HepG2 (cell line): ENCODE results near the gene SHISA9. TPM values are rescaled to one million over a fixed set of nuclear protein-coding genes. Genes with fewer than 3 reads are reported as not detected.

ENCODE experiments used
- ATAC-seq: fragments of 200-7000 bp; cut with Tn5 transposase; 3 replicates; pipeline ENCODE4 v1.9.1; 2020; ENCODE audit warnings: mild to moderate bottlenecking, moderate library complexity
- BruUV-seq: library from RNA; stranded (reverse); fragments of 400-500 nt; replicated peaks from 2 replicates; lab custom pipeline; 2021; lab: Mats Ljungman, UMichigan
- CTCF ChIA-PET: fragments of 300-600 bp; formaldehyde crosslinking; extraction: SDS; loops from one replicate; lab custom pipeline; 2021; ENCODE audit warnings: low total read pairs, inconsistent platforms, low intra/inter-chr PET ratio; lab: Yijun Ruan, JAX
- POLR2A ChIA-PET: fragments of 350-600 bp; sonication (Branson Sonifier 250); formaldehyde crosslinking; loops from one replicate; lab custom pipeline; 2020; ENCODE audit warnings: antibody characterized with exemption, inconsistent platforms; lab: Yijun Ruan, JAX
- DNase-seq: peaks from one replicate; pipeline ENCODE4 v3.0.0-alpha.2; 2015; ENCODE audit warnings: low spot score
- FAIRE-seq: peaks from 3 replicates; lab custom pipeline; 2011; peaks lifted over from hg19 to GRCh38; lab: Jason Lieb, UNC
- H2AFZ ChIP-seq: one replicate; pipeline ENCODE4 v1.6.1; 2011; ENCODE audit warnings: low read length, inconsistent platforms
- H3K27ac ChIP-seq: fragments of 300-600 bp; 3 replicates; pipeline ENCODE4 v1.8.0; 2011; ENCODE audit warnings: mixed run types, mild to moderate bottlenecking, mixed read lengths, low read length, inconsistent platforms; ENCODE audit not compliant: insufficient read depth; ENCODE audit errors: extremely low read length
- H3K27me3 ChIP-seq, 2 experiments: fragments of 200-600 bp in 1 of 2; 2 replicates in 1 of 2; 3 replicates in 1 of 2; pipeline versions ENCODE4 v1.6.0 to v1.8.0; 2011; ENCODE audit warnings: low read length in 2 of 2, mild to moderate bottlenecking in 2 of 2, moderate library complexity in 2 of 2, inconsistent platforms in 1 of 2; ENCODE audit not compliant: insufficient read depth in 2 of 2, control insufficient read depth in 1 of 2
- H3K36me3 ChIP-seq, 2 experiments: fragments of 200-600 bp in 1 of 2; replicated peaks in 1 of 2; 2 replicates in 1 of 2; 3 replicates in 1 of 2; pipeline versions ENCODE4 v1.5.1 to v1.8.0; 2011; ENCODE audit warnings: low read length in 2 of 2, inconsistent platforms in 1 of 2; ENCODE audit not compliant: insufficient read depth in 2 of 2, control insufficient read depth in 1 of 2
- H3K4me1 ChIP-seq: 2 replicates; pipeline ENCODE4 v1.5.1; 2012; ENCODE audit warnings: low read length, inconsistent platforms; ENCODE audit not compliant: insufficient read depth
- H3K4me2 ChIP-seq: 2 replicates; pipeline ENCODE4 v1.6.0; 2011; ENCODE audit warnings: low read depth, low read length, inconsistent platforms
- H3K4me3 ChIP-seq, 3 experiments: fragments of 200-600 bp in 1 of 3; sonication (generic), shearing (Covaris generic) in 1 of 3; replicated peaks in 1 of 3; 2 replicates each; pipeline ENCODE4 v1.5.1; 2011 to 2016; ENCODE audit warnings: low read length in 3 of 3, inconsistent platforms in 2 of 3, low read depth in 2 of 3, mild to moderate bottlenecking in 2 of 3, control low read depth in 1 of 3, mixed read lengths in 1 of 3; ENCODE audit not compliant: insufficient read depth in 1 of 3
- H3K79me2 ChIP-seq: one replicate; pipeline ENCODE4 v1.6.1; 2011; ENCODE audit warnings: low read length, inconsistent platforms; ENCODE audit not compliant: insufficient read depth
- H3K9ac ChIP-seq: 2 replicates; pipeline ENCODE4 v1.6.0; 2011; ENCODE audit warnings: mild to moderate bottlenecking, low read depth, low read length, inconsistent platforms; ENCODE audit not compliant: insufficient read depth
- H3K9me3 ChIP-seq: 2 replicates; pipeline ENCODE4 v1.5.1; 2012; ENCODE audit warnings: mild to moderate bottlenecking, low read length
- H4K20me1 ChIP-seq: 2 replicates; pipeline ENCODE4 v1.6.0; 2011; ENCODE audit warnings: inconsistent platforms, mild to moderate bottlenecking, low read length, moderate library complexity; ENCODE audit not compliant: insufficient read depth
- ASH2L ChIP-seq: fragments of 300-600, 200-600 bp; sonication (generic); IDR thresholded peaks from 2 replicates; pipeline ENCODE4 v1.7.0; 2017; ENCODE audit warnings: low read depth, mild to moderate bottlenecking, moderate library complexity, mixed read lengths, low read length; ENCODE audit not compliant: insufficient read length
- CREB1 ChIP-seq, 2 experiments: fragments of 450-650 bp in 1 of 2; IDR thresholded peaks; 2 replicates each; pipeline ENCODE4 v1.6.1; 2016 to 2017; ENCODE audit warnings: control low read depth in 1 of 2, mild to moderate bottlenecking in 1 of 2, missing compliant biosample characterization in 1 of 2, missing genetic modification characterization in 1 of 2
- GLMP ChIP-seq: sonication (generic); formaldehyde crosslinking; IDR thresholded peaks from 2 replicates; pipeline ENCODE4 v1.9.0; 2021; ENCODE audit warnings: missing genetic modification reagents, mild to moderate bottlenecking, borderline replicate concordance
- HIVEP1 ChIP-seq: sonication (generic); formaldehyde crosslinking; IDR thresholded peaks from 2 replicates; pipeline ENCODE4 v1.4.0; 2020; ENCODE audit warnings: mild to moderate bottlenecking, missing genetic modification reagents
- JUN ChIP-seq: sonication (generic); formaldehyde crosslinking; IDR thresholded peaks from 2 replicates; pipeline ENCODE4 v1.4.0; 2020; ENCODE audit warnings: mild to moderate bottlenecking, missing genetic modification reagents
- KLF16 ChIP-seq, 2 experiments: sonication (generic) in 1 of 2; formaldehyde crosslinking in 1 of 2; IDR thresholded peaks; 2 replicates each; pipeline versions ENCODE4 v1.6.1 to v1.8.0; 2016 to 2023; ENCODE audit warnings: missing genetic modification reagents in 2 of 2, missing compliant biosample characterization in 1 of 2
- KLF6 ChIP-seq: IDR thresholded peaks from 2 replicates; pipeline ENCODE4 v1.8.0; 2016; ENCODE audit warnings: missing biosample characterization, missing genetic modification reagents
- KMT2A ChIP-seq: sonication (generic); formaldehyde crosslinking; IDR thresholded peaks from 2 replicates; pipeline ENCODE4 v1.4.0; 2020; ENCODE audit warnings: missing genetic modification reagents
- NFYC ChIP-seq: IDR thresholded peaks from 2 replicates; pipeline ENCODE4 v1.6.1; 2016; ENCODE audit warnings: missing genetic modification reagents, missing compliant biosample characterization
- TEF ChIP-seq: sonication (generic); formaldehyde crosslinking; IDR thresholded peaks from 2 replicates; pipeline ENCODE4 v1.5.0; 2020; ENCODE audit warnings: missing genetic modification reagents
- ZNF274 ChIP-seq: sonication (generic); formaldehyde crosslinking; IDR thresholded peaks from 2 replicates; pipeline ENCODE4 v1.5.1; 2020; ENCODE audit warnings: mild to moderate bottlenecking, missing genetic modification reagents
- ZNF609 ChIP-seq: sonication (generic); formaldehyde crosslinking; IDR thresholded peaks from 2 replicates; pipeline ENCODE4 v1.4.0; 2020; ENCODE audit warnings: mild to moderate bottlenecking, missing genetic modification reagents, borderline replicate concordance
- ZNF839 ChIP-seq: sonication (generic); formaldehyde crosslinking; IDR thresholded peaks from 2 replicates; pipeline ENCODE4 v1.4.0; 2020; ENCODE audit warnings: missing genetic modification reagents, mild to moderate bottlenecking, borderline replicate concordance
- ZSCAN30 ChIP-seq: sonication (generic); formaldehyde crosslinking; IDR thresholded peaks from 2 replicates; pipeline ENCODE4 v1.5.0; 2020; ENCODE audit warnings: mild to moderate bottlenecking, missing genetic modification reagents
- WGBS: methylation state at CpG from one replicate; pipeline ENCODE4 v1.1.6; 2017; ENCODE audit warnings: low lambda C conversion rate; 5-methylcytosine and 5-hydroxymethylcytosine counted together
- in situ Hi-C: cut with HindIII; loops from 2 replicates; pipeline ENCODE4 v1.10.0; 2017; ENCODE audit warnings: low pct_unique_long_range_greater_than_20kb; ENCODE audit not compliant: extremely low pct_ligation_motif_present
- intact Hi-C: fragments of 100-400 bp; cut with micrococcal nuclease; formaldehyde crosslinking; loops from one replicate; pipeline ENCODE4 v1.10.0; 2022; ENCODE audit not compliant: unreplicated experiment
- polyA plus RNA-seq, 8 experiments: library from polyadenylated mRNA; depleted of rRNA in 3 of 8; stranded (reverse) in 7 of 8; unstranded in 1 of 8; fragments of >200 nt; fragmentation: Illumina TruSeq in 4 of 8; extraction: Trizol in 4 of 8; gene quantifications; 2 replicates each; pipeline versions ENCODE4 v1.2.1 to v1.2.3, GENCODE V29; 2011 to 2016; ENCODE audit warnings: low read depth in 4 of 8, missing spikeins in 1 of 8, mixed read lengths in 1 of 8; ENCODE audit not compliant: insufficient read depth in 1 of 8
- total RNA-seq, 5 experiments: library from RNA; depleted of rRNA; stranded (reverse); fragments of >200 nt; fragmentation: Illumina TruSeq; extraction: Trizol; gene quantifications; 2 replicates each; pipeline ENCODE4 v1.2.3, GENCODE V29; 2016; ENCODE audit warnings: low read depth in 1 of 5

SHISA9 gene
- total and polyA plus RNA-seq, 2 of the 13 experiments (the other 11 are each of a cell fraction or from before 2014, with no cell fraction given): 0.01 TPM; not detected in 1

GRCh38 chr16:13018026-13018425 lies 116.6 kb downstream of the SHISA9 start:
- intact Hi-C loops: no loop called here
- ChIA-PET CTCF (no interaction called here), POLR2A (no interaction called here)
- Histone ChIP-seq H4K20me1 (no peaks in the 10 kb centered on the region), H3K27me3 (peaks cover 2 to 16% of the 10 kb centered on the region in 2 experiments; a peak in 3 of 5 replicates), H3K4me2 (no peak overlapping the region), H3K9ac (no peak overlapping the region), H3K4me3 (no peak overlapping the region), H3K79me2 (no peaks in the 10 kb centered on the region), H3K36me3 (no peaks in the 10 kb centered on the region), H2AFZ (no peak overlapping the region), H3K27ac (no peak overlapping the region), H3K4me1 (peaks cover 14% of the 10 kb centered on the region), H3K9me3 (no peaks in the 10 kb centered on the region)
- WGBS: 39% methylated on average over 5 of the region's 5 CpGs
- TF ChIP-seq ASH2L (no peak), HIVEP1 (CRISPR knock-in tag) (no peak), GLMP (CRISPR knock-in tag) (no peak), ZNF609 (no peak), ZSCAN30 (CRISPR knock-in tag) (no peak), ZNF839 (CRISPR knock-in tag) (no peak), KLF16 (CRISPR knock-in tag; IDR thresholded peaks at IDR 0.05) (no peak), NFYC (CRISPR knock-in tag) (no peak), CREB1 (IDR thresholded peaks at IDR 0.05) (no peak), CREB1 (CRISPR knock-in tag; IDR thresholded peaks at IDR 0.05) (no peak), ZNF274 (CRISPR knock-in tag) (no peak), JUN (CRISPR knock-in tag) (no peak), TEF (CRISPR knock-in tag) (no peak), KMT2A (no peak), KLF6 (CRISPR knock-in tag) (no peak)
- FAIRE-seq: no peak
- in situ Hi-C loops: no loop called here
- ATAC-seq: no peak
- BruUV-seq: no TSS peak
- no peak for DNase-seq
